NCI-H1048 (cell line): ENCODE measurements around the gene RPL18.
"Not testable (repeated sequence)": the region's sequence is repeated elsewhere in the genome, so short reads cannot be mapped to it uniquely, and the experiment has no call there.

Experiments used
- DNase-seq: peaks from one replicate; lab custom pipeline; 2025; lab: John Stamatoyannopoulos, UW

Gene RPL18

DNA sequence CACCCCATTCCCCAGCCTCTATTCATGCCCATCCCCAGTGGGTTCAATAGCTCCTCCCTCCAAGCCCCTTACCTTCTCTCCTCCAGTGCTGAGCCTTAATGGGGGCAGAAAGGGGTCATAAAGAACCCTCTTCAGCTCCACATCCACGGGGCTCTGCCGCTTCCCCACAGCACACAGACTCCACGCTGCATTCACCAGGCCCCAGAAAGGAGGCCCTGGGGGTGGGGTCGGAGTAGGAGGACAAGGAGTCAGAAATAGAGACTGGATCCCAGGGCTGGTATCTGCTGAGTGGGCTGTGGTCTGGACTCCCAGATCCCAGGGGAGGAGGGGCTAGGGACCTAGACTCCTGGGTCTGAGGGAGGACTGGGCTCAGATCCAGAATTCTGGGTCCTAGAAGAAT, 25.4 kb upstream of the RPL18 start:
- DNase-seq = no peak

DNA sequence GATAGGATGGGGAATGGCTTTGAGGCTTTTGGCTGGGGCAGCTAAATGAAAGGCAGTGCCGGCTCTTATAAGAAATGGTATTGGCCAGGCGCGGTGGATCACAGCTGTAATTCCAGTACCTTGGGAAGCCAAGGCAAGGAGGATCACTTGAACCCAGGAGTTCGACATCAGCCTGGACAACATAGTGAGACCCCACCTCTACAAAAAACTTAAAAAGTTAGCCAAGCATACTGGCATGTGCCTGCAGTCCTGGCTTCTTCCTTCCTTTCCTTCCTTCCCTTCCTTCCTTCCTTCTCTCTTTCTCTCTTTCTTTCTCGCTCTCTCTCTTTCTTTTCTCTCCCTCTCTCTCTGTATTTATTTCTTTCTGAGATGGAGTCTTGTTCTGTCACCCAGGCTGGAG, 23.9 kb upstream of the RPL18 start:
- no peak for DNase-seq

DNA sequence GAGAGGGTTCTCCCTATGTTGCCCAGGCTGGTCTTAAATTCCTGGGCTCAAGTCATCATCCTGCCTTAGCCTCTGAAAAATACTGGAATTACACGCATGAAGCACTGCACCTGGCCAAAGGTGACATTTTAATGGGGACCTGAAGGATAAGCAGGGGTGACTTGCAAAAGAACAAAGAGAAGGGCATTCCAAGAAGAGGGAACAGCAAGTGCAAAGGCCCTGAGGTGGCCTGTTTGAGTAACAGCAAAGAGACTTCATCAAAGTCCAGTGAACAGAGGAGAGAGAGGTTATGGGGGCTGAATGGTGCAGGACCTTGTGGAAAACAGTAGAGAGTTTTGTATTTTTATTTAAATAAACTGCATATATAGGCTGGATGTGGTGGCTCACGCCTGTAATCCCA, 22.9 kb upstream of the RPL18 start:
- no peak for DNase-seq

DNA sequence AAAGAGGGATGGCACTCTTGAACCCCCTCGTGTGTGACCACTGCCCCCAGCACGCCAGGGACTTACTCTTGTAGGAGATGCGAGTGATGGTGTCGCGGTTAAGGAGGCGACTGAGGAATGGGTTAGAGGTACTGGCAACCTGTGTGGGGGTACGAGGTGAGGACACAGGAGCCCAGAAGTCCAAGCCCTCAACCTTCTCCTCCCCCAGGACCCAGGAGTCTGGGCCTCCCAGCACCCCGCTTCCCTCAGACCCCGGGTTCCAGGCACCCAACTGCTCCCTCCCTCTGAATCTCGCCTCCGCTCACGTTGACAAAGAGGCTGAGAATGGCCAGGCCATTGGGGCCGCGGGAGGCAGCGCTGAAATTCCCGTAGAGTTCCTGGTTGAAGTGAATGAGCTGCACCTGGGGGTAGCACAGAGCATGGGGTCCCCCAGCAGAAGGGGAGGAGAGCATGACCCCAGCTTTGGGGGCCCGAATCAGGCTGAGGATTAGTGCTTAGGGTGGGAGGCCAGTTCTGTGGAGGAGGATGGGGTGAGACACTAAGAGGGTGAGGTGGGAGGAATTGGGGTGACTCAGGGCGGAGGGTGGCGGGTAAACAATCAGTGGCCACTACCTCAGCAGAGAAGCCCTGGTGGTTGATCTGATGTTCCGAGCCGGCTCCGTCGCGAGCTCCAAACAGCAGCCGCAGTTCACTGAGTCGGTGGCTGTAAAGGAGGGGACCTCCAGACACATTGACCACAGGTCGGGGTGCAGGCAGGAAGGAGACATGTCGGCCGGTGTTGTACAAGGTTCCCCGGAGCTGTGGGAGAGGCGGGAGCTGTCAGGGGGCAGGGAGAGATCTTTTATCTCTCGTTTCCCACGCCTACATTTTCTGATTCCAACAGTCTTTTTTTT, 20.8 kb upstream of the RPL18 start:
- no peak for DNase-seq

DNA sequence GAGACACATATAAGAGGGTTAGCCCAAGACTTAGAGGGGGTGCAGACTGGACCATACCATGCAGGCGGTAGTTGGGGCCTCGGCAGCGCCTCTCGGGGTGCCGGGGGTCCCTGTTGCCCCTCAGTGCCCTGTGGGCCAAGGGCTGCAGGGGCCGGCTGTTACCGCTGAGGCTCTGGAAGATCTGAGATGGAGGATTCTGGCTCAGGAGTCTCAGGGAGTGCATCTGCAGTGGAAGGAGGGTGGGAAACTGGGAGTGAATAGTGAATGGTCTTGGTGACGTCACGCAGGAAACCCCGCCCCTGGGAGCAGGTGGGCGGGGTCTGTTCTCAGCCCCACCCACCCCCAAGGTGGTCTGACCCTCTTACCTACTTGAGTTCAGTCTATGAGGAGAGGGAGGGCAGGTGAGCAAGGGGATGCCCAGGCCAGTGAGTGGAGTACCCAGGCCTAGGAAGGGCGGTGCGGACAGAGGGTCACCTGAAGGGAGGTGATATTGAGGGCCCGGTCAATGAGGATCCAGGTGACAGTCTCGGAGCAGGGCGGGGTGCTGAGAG, 19.9 kb upstream of the RPL18 start:
- no peak for DNase-seq

DNA sequence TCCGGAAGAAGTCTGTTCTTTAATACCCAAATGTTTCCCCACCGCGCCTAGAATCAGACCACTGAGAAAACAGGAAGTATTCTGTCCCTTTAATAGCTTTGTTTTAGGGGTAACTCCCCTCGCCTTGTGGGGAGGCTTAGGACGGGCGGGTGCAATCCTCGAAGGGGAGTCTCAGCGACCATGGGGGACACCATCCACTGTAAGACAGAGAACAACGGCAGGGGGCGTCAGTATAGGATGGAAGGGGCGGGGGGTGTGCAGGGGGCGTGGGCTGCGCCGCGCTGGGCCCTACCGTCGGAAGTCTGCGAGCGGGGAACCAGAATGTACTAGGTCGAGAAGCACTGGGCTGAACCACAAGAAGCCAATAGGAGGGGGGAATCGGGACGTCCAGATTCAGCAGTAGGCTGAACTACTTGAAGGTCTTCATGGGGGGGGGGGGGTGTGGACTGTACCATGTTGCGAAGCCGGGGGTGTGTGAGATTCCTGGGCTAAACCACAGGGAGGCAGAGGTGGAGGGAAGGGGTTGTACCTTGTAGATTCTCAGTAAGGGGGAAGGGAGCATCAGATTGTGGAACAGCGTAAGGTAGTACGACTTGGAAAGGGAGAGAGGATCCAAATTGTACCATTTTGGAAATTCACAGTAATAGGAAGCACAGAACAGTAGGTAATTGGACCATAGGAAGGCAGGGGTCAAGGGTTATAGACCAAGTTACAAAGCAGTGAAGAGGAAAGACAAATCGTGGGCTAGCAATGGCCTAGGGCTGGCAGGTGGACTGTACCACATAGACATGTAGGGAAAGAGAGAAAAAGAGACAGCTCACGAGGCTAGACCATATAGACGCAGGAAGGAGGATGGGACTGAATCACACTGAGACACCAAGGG, 19.2 kb upstream of the RPL18 start:
- peak; percentile 71 for DNase-seq

DNA sequence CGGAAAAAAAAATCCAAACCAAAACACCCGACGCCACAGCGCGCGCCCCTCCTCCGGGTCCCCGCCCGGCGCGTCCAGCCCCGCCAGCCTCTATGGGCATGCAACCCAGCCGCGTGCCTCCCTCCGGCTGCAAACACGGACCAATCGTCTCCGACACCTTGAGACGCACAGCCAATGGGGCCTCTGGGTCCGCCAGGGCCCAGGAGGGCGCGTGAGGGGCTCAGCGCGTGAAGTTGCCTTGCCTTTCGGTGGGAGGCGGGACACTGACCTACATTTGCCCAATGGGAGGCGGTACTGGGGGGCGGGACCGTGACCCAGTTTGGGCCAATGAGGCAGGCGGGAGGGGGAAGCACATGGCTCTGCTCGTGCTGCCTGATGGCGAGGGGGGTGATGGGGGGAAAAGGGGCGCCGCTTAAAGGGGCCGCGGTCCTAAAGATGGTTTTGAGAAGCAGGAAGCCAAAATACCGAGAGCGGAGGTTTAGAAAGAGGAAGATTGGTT, 18.5 kb upstream of the RPL18 start:
- DNase-seq = peak; percentile 97

DNA sequence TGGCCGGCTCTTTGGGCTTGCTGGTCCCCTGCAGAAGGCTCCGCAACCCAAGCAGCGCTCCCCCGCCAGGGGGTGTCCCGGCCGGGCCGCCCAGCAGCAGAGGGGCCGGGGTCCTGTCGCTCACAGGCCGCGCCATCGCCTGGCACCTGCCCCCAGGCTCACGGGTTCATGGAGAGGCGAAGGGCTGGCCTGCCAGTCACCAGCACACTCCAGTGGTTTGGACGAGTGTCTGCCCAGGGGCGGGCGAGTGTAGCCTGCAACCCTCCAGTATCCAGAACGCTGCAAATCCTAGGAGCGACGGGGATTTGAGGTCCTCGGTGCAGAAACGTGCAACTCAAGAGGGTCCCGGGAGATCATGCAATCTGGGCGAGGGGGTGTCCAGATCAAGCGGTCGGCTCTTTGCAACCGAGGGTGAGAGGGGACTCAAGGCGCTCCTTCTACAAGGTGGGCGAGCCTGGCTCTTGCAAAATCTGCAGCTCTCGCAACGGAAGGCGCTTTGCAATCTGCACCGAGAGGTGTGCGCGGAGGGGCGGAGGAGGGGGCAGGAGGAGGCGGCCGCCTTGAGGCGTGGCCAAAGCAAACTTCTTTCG, 18.0 kb upstream of the RPL18 start, which contains the start of gene DBP:
Gene DBP (minus strand): TSS at position 521 of the 590 bp plus-strand sequence. CDS start 385 bp downstream, at position 136.
- no peak for DNase-seq

DNA sequence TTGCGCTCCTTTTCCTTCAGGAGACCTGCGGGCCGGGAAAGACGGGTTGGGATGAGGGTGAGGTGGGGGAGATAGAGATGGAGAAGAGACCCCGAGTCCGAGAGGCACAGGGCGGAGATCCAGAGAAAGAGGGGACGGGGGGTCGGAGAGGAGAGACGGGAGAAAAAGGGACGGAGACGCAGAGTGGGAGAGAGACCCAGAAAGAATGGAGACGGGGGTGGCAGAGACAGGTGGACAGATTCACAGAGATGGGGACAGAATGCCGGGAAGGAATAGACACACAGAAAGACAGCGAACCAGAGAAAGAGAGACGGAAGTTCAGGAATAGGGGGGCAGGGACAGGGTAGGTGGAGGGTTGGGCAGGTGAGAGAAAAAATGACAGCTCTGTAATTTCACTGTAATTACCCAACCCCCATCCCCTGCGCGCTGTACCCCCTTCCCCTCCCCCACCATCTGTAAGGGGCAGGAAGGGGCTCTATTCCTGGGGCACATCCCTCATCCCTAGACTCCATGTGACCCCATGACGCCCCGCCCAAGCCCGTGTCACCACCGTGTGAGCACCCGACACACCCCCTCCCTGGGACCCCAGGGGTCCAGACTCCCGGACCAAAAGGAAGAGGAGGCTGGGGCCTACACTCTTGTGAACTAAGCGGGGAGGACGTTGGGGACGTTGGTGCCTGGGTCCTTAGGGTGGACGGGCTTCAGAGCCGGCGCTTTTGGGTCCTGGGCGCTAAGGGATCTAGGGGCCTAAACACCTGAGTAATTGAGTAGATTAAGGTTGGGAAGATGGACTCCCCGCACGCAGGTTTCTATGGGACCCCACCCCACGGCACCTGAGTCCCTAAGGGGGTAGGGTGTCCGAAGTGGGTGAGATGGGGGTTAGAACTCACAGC, 17.2 kb upstream of the RPL18 start:
- no peak for DNase-seq

DNA sequence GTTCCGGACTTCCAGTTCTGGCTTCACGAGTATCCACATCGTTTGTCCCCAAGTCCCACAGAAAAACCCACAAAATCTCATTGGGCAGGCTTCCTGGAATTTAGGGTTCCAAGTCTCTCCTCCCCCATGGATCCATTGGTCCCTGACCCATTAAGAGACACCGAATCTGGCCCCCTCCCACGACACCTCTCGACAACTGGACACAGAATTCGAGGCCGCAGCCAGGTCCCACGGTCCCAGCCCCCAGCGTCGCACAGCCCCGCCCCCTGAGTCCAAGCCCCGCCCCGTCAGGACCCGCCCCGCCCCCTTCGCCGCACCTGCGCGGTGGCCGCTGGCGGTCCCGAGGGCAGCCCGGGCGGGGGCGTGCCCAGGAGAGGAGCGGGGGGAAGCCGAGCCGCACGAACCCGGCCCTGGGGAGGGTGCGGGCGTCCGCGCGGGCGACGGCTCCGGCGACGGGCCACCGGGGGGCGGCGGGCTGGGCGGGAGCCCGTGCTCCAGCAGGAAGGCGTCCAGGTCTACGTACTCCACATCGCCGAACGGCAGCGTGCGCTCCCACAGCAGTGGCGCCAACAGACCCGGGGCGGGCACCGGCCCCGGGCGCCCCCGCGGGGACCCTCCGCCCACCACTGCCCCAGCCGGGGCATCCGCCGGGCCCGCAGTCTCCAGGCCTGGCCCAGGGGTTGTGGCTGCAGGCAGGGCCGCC, 16.4 kb upstream of the RPL18 start:
- DNase-seq = no peak

DNA sequence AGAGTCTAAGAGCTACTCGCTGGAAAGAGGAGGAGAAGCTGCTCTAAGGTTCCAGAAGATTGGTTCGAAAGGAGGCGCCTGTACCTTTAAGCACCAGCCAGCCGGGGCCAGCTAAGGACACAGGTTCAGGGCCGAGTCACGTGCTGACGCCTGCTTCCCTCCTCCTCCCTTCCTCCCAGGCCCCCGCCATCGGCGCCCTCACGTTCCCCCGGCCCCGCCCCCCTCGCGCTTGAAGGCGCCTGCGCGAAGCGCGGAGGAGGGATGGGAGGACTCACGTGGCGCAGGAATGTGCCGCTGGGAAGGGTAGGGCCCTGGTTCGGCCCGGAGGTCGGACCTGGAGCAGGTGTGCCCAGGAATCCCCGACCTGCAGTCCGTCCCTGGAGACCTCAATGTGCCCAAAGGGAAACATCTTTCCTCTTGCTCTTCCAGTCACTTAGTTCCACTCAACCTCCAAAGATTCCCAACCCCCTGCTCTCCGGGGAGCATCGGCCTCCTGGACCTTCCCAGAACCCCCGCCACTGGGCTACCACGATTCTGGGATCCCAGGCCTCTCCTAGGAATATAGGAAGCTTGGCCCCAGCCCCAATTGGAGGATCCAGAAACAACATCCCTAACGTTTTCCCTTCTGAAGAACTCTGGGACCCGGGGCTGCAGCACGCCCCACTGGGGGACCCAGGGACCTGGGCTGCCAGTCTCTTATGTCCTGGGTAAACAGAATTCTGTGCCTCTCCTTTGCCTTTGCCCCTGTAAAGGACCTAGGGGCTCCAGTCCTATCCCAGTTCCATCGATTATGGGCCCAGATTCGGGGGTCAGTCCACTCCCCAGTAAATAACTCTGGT, 15.7 kb upstream of the RPL18 start:
- peak; percentile 92 for DNase-seq

DNA sequence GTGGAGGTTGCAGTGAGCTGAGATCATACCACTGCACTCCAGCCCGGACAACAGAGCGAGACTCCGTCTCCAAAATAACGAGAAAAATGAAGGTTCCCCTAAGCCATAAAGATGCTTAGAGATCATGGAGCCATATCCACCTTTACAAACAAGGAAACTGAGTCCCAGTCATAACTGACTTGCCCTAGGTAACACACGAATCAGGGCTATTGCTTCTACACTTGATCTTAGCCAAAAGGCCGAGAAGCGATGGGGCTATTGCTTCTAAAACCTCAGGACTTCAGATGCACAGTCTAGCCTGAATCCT, 15.0 kb upstream of the RPL18 start:
- no peak for DNase-seq

DNA sequence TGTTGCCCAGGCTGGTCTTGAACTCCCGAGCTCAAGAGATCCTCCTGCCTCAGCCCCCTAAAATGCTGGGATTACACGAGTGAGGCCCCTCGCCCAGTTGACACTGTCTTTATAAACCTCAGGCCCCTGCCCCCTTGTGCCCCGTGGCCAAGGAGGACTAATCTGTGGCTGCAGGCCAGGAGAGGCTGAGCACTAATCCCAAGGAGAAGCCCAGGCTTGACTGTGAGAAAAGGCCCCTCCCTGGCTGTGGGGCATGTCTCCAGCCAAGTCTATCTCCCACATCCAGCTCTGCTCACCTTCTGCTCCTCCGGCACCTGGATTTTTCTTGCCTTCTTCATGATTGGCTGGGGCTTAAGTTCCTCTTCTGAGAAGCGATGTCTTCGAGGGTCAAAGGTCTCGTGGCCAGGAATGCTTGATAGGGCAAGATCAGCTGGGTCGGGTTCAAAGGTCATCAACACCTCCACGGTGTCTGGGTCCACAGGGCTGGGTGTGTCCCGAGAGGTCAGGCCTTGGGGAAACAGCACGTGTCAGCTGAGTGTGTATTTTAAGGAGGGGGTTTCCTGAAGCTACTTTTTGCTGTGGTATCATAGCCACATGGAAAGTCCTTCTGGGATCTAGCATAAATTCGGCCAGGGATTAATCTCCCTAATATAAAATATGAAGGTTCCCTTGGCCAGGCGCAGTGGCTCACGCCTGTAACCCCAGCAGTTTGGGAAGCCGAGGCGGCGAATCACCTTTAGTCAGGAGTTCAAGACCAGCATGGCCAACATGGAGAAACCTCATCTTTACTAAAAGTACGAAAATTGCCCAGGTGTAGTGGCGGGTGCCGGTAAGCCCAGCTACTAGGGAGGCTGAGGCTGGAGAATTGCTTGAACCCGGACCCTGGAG, 14.4 kb upstream of the RPL18 start:
- DNase-seq = no peak

DNA sequence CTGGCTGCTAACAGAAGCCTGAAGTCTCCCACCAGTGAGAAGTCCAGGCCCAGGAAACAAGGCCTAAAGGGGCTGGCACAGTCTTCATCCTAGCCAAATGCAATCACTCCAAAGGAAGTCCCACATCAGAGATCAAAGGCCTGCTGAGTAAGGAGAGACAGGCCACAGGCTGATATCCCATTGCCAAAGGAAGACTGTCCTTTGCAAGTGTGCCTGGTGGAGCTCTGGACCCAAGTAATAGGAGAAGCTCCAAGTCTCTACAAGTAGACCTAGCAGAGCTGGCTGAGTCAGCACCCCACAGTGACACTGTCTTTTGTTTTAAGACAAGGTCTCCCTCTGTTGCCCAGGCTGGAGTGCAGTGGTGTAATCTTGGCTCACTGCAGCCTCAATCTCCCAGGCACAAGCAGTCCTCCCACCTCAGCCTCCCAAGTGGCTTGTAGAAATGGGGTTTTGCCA, 13.7 kb upstream of the RPL18 start:
- DNase-seq = no peak

DNA sequence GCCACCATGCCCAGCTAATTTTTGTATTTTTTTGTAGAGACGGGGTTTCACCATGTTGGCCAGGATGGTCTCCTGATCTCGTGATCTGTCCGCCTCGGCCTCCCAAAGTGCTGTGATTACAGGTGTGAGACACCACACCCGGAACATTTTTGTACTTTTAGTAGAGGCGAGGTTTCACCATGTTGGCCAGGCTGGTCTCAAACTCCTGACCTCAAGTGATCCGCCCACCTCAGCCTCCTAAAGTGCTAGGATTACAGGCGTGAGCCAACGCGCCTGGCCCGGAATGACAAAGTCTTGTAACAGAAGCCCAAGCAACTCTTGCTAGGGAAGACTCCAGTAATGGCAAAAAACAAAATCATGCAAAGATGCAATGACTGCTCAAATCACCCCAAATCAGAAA, 13.3 kb upstream of the RPL18 start:
- not testable (repeated sequence) for DNase-seq

DNA sequence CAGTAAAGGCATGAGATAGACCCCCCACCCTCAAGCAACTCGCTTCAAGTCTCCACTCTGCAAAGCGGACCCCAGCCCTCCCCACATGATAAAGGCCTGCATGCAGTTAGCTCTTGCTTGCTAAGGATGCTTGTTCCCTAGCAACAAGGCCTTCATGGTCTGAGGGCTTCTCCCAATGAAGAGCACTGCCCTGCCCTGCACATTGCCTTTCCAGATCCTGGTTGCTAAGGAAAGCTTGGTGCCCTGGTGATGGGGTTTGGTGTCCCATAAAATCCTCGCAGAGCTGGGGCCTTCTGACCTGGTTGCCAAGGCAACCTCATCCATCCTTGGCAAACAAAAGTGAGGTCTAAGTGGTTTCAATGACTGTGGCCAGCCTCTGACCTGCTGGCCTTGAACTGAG, 12.2 kb upstream of the RPL18 start:
- DNase-seq = no peak

DNA sequence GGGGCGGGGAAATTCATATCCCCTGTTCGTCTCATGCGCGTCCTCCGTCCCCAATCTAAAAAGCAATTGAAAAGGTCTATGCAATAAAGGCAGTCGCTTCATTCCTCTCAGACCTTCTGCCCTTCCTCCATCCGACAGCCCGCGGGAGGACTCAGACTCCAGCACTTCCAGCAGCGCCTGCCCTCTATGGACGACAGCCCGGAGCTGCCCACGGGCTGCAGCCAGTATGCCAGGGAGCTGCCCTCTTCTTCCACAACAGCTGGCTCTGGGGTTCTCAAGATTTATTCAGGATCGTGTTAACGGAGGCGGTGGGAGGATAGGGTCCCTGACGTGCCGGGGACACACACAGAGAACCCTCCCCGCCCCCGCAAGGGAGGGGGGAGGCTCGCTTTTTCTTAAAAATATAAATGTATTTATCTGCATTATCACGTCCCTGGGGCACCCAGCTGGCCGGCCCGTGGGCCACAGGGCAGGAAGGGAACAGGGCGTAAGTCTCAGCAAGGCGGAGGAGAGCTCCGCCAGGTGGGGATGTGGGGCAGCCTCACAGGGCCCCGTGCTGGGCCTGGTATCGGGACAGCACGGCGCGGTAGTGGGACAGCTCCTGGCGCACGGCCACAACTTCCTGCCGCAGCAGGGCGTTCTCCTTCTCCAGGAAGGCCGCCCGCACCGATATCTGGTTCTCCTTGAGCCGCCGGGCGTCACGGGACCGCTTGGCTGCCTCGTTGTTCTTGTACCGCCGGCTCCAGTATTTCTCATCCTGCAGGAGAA, 11.5 kb upstream of the RPL18 start:
- no peak for DNase-seq
